Measurements from ENCODE around the gene AGL.

- TF ChIP-seq ZNF530 (tag by site-specific recombination; IDR thresholded peaks at IDR 0.05; ENCODE audit: low read depth), result no peak
- TF ChIP-seq ZNF501 (tag by site-specific recombination; IDR thresholded peaks at IDR 0.05), result no peak
- no peak for TF ChIP-seq ZNF121 (tag by site-specific recombination; IDR thresholded peaks at IDR 0.05)
- no peak for TF ChIP-seq ELK4 (IDR thresholded peaks at IDR 0.05; ENCODE audit: borderline replicate concordance, low read depth, low read length)
- no peak for TF ChIP-seq ZSCAN16 (tag by site-specific recombination; IDR thresholded peaks at IDR 0.05)
These were observed 37.7 kb downstream of the AGL start for GRCh38 chr1:99887890-99888289.
